Esophagus mucosa (tissue), 1 donor: ENCODE measurements around the gene SAMD5. TPM values are rescaled to one million over a fixed set of nuclear protein-coding genes. Genes with fewer than 3 reads are reported as not detected.

Experiments
- ATAC-seq: fragments of 200-7000 bp; cut with Tn5 transposase; one replicate; pipeline ENCODE4 v1.9.1; 2020
- total RNA-seq: library from RNA; stranded (reverse); gene quantifications from one replicate; pipeline ENCODE4 v1.2.4, GENCODE V29; 2023
- donor health status: DM: yes; HTN: yes; CAD: no.

The SAMD5 gene
- total RNA-seq: 6.5 TPM

- ATAC-seq: peak; percentile 89
Measured at GRCh38 chr6:147508042-147508865, at the start of gene SAMD5. Gene SAMD5, plus strand, starts transcription at chr6:147508690. Its CDS starts 239 bp downstream, at chr6:147508929.

DNA sequence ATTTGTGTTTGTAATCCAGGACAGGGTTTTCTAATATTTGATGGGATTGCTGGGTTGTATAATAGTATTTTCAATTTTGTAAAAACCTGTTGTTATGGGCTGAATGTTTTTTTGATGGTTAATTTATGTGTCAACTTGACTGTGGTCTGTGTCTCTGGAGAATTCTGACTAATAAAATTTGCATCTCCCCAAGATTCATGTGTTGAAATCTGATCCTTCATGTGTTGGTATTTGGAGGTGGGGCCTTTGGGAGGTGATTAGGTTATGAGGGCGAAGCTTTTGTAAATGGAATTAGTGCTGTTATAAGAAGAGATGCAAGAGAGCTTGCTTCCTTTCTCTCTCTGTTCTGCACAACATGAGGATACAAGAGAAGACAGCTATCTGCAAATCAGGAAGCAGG, 48.7 kb upstream of the SAMD5 start:
- no peak for ATAC-seq

DNA sequence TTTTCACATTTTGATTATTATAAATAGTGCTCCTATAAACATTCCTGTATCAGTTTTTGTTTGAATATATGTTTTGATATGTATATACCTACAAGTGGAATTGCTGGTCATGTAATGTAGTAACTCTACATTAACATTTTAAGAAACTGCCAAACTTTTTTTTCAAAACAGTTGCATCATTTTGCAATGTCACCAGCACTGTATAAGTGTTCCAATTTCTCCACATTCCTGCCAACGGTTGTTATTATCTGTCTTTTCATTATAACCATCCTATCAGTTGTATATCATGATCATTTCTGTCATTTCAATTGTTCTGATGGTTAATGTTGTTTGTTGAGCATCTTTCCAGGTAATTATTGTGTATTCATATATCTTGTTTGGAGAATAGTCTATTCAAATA, 44.8 kb upstream of the SAMD5 start:
- no peak for ATAC-seq

DNA sequence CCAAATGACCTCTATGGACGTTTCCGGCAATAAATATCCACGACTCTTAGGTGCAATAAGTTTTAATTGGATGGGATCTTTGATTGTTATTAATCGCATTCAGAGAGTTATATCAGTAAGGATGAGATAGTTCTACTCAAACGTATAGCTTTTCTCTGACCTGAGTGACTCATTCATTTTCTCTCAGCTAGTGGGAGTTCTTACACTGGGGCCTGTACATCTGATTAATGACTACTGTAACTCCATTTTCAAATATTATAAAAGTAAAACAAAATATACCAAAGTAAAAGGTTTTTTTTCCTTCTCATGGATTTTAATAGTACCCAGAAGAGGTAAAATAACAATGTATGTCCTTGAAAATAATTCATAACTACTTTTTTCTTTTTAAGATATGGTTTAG, 41.1 kb upstream of the SAMD5 start:
- no peak for ATAC-seq

DNA sequence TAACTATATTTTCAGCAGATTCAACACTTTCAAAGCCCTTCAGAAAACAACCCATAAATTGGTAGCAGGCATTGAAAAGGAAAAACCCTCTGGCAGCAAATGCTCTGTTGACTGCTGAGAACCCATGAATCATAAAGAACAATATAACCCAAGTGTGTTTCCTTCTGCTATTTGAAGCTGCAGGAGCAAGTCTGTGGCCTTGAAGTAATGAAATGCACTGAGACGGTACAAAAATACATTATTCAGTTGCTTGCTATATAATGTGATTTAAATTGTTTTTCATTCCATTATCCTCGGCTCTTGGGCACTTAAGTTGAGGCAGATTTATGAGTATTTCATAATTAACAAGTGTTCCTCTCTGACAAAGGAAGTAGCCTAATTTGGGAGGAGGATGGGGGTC, 40.6 kb upstream of the SAMD5 start:
- ATAC-seq: no peak

DNA sequence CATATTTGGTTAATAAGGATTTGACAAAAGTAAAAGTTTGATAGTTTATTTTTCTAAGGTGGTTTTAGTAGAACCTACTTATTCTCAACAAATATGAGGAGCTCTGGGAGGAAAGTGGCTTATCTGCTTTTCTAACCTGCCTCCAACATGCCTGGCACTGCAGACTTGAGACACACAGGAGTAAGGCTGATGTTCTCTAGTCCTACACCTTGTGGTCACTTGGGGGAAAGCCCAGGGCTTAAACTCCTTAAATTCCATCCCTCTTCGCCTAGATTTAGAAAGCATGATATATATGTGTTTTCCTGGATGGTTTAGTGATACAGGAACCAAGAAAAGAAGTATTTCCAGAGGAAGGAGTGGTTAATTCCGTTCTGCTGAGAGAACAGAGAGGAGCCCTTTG, 39.9 kb upstream of the SAMD5 start:
- ATAC-seq: no peak

DNA sequence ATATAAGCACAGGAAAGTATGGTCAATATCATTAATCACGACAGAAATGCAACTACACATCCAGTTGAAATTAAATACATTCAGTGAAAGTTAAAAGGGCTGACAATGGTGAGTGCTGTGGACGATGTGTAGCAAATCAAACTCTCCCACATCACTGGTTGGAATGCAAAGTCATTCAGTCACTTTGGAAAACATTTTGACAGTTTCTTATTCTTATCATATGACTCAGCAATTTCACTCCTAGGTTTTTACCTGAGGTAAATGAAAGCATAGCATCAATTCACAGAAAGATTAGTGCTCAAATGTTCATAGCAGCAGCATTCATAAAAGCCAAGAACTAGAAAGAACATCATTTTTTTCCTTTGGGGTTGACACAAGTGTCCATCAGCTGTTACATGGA, 28.6 kb upstream of the SAMD5 start:
- ATAC-seq: no peak

DNA sequence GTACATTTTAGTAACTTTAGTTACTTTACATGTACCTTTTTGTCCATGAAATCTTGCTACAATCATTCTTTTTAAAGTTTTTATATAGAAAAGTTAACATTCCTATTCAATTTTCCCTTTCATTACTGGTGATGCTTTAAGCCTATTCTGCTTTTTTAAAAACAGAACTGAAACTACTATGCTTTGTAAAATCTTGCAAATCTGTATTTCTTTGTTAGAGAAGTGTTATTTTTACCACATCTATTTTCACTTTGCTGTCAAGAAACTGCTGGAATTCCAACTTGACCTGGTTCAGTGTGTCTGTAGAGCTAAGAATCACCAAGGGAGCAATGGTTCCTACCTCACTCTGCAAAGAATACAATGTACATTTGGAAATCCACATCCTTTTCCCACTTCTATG, 21.8 kb upstream of the SAMD5 start:
- no peak for ATAC-seq

- no peak for ATAC-seq
Measured at GRCh38 chr6:147497472-147497871, 11.0 kb upstream of the SAMD5 start.

DNA sequence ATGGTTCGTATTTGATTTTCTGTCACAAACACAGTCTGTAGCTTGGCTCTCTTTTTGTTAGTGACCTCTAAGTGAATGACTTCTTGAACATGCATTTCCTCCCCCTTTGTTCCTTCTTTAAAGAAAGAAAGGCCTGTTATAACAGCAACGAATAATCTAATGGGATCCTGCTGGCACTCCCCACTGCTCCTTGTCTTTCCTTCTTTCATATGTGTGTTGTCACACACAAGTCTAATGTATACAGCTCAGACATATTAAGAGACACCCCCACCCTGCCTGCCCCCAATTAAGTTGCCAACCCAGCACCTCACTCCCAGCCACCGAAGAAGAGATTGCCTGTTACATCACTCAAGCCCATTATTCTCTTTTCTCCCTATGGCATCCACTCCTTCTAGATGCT, 4.9 kb upstream of the SAMD5 start:
- no peak for ATAC-seq

- no peak for ATAC-seq
Measured at GRCh38 chr6:147504848-147505247, 3.6 kb upstream of the SAMD5 start.

- ATAC-seq: peak; percentile 64
Measured at GRCh38 chr6:147506704-147507114, 1.8 kb upstream of the SAMD5 start.

DNA sequence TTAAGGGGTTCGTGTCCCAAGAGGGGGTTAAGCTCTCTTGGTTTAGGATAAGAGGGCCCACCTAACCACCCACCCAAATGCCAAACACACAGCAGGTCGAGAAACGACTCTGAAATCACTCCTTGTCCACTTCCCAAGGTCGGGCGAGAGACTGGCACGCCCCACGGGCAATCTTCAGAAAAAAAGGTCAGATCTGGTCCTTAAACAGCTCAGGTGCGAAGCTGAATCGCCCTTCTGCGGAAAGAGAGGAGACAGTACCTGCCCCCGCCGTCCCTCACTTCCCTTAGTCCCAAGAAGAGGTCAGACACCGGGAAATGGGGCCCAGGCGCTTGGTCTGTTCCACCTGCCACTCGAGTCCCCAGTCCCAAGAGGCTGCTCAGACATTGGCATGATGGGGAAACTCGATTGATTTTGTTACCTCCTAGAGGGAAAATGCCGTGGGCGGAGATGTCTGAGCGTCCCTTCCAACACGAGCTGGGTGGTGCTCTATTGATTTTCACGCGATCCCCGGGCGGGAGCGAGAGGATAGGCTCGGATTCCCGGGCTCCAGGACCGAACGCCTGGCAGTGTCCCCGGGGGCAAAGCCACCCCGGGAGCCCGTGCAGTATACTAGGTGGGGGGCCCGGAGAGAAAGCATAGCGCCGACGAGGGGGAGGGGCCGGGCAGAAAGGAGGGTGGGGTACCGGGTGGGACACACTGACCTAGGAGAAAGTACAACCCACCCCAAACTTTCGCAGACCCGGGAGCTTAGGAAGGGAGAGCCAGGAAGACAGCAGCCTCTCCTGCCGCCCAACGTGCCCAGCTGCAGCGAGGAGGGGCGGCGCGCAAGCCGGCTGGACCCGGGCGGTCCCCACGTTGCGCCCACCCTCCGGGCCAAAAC, 1.1 kb upstream of the SAMD5 start:
- peak; percentile 25 for ATAC-seq

DNA sequence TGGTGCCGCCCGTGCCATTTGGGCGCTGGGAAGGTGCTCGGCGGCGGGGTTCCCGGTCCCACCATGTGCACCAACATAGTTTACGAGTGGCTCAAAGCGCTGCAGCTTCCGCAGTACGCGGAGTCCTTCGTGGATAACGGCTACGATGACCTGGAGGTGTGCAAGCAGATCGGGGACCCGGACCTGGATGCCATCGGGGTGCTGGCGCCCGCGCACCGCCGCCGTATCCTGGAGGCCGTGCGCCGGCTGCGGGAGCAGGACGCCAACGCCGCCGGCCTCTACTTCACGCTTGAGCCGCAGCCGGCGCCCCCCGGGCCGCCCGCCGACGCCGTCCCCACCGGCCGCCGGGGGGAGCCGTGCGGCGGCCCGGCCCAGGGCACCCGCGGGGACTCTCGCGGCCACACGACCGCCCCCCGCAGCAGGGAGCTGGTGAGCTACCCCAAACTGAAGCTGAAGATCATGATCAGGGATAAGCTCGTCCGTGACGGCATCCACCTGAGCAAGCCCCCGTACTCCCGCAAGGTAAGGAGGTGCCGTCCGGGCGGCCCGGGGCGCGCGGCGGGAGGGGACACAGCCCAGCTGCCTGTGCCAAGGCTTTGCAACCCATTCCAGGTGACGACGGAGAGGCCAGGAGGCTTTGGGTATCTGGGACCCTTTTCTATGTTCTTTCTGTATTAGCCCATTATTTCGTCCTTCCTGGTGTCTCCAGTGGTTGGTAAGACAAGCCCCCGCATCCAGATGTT, 547 bp downstream of the SAMD5 start:
- peak; percentile 28 for ATAC-seq

GRCh38 chr6:147509891-147510290, 1.4 kb downstream of the SAMD5 start:
- no peak for ATAC-seq

GRCh38 chr6:147510929-147511590, 2.6 kb downstream of the SAMD5 start:
- ATAC-seq: no peak

- ATAC-seq: no peak
Measured at GRCh38 chr6:147514831-147515230, 6.3 kb downstream of the SAMD5 start.

- no peak for ATAC-seq
Measured at GRCh38 chr6:147515327-147515726, 6.8 kb downstream of the SAMD5 start.

DNA sequence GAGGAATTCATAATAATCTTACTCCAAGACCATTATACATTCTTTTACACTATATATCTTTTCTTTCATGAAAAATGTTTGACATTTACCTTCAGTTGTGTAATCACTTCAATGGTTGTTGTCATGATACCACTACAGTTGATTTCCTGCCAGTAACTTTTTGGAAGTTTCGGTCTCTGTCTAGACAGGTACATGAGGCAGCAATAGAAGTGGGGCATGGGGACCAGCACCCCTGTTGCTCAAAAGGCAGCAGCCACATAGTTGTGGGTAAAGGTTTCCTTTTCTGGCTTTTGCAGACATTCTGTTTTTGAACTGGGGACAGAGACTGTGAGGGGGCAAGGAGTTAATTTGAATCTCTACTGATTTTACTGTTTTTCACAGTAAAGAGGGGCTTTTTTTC, 14.1 kb downstream of the SAMD5 start:
- no peak for ATAC-seq

- ATAC-seq: no peak
Measured at GRCh38 chr6:147525519-147526209, 17.2 kb downstream of the SAMD5 start.

DNA sequence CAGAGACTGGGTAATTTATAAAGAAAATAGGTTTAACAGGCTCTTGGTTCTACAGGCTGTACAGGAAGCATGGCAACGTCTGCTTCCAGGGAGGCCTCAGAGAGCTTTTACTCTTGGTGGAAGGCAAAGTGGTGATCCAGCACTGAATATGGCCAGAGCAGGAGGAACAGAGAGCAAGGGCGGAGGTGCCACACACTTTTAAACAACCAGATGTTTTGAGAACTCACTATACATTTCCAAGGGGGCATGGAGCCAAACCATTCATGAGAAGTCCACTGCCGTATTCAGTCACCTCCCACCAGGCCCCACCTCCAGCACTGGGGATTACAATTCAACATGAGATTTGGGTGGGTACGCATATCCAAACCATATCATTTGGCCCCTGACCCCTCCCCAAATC, 18.7 kb downstream of the SAMD5 start:
- no peak for ATAC-seq
